Keratinocyte (primary cell): Measurements from ENCODE around the gene ACTN4. TPM values are rescaled to one million over a fixed set of nuclear protein-coding genes. Genes with fewer than 3 reads are reported as not detected.
"Not testable (repeated sequence)": the region's sequence is repeated elsewhere in the genome, so short reads cannot be mapped to it uniquely, and the experiment has no call there.

ENCODE experiments used
- DNase-seq: peaks from one replicate; pipeline ENCODE4 v3.0.0-alpha.2; 2011; ENCODE audit warnings: low read depth, missing footprints, low spot score
- FAIRE-seq: peaks from 2 replicates; lab custom pipeline; 2011; peaks lifted over from hg19 to GRCh38; lab: Jason Lieb, UNC
- H2AFZ ChIP-seq: 2 replicates; pipeline ENCODE4 v1.6.0; 2012; ENCODE audit warnings: low read length, control low read depth, inconsistent platforms; ENCODE audit not compliant: control insufficient read depth
- H3K27ac ChIP-seq: 2 replicates; pipeline ENCODE4 v1.5.1; 2011; ENCODE audit warnings: low read length; ENCODE audit not compliant: control insufficient read depth, insufficient read depth
- H3K27me3 ChIP-seq: 3 replicates; pipeline ENCODE4 v1.6.0; 2011; ENCODE audit warnings: low read length; ENCODE audit not compliant: control insufficient read depth, insufficient read depth; ENCODE audit errors: extremely low read depth
- H3K36me3 ChIP-seq, 2 experiments: 2 replicates in 1 of 2; 3 replicates in 1 of 2; pipeline ENCODE4 v1.5.1; 2011; ENCODE audit warnings: low read length in 2 of 2, mild to moderate bottlenecking in 1 of 2; ENCODE audit not compliant: control insufficient read depth in 2 of 2, insufficient read depth in 2 of 2; ENCODE audit errors: extremely low read depth in 1 of 2
- H3K4me1 ChIP-seq: 3 replicates; pipeline ENCODE4 v1.5.1; 2011; ENCODE audit warnings: low read length; ENCODE audit not compliant: control insufficient read depth, insufficient read depth; ENCODE audit errors: extremely low read depth
- H3K4me2 ChIP-seq: 3 replicates; pipeline ENCODE4 v1.6.0; 2011; ENCODE audit warnings: low read depth, low read length; ENCODE audit not compliant: control insufficient read depth, insufficient read depth; ENCODE audit errors: extremely low read depth
- H3K4me3 ChIP-seq, 3 experiments: fragments of 200-600 bp in 1 of 3; sonication (generic) in 1 of 3; 2 replicates in 2 of 3; 3 replicates in 1 of 3; pipeline ENCODE4 v1.5.1; 2011 to 2016; ENCODE audit warnings: low read length in 3 of 3, mild to moderate bottlenecking in 3 of 3, control low read depth in 2 of 3, inconsistent platforms in 1 of 3, low read depth in 1 of 3, mixed read lengths in 1 of 3, mixed run types in 1 of 3, moderate library complexity in 1 of 3; ENCODE audit not compliant: control insufficient read depth in 2 of 3, insufficient read depth in 2 of 3; ENCODE audit errors: extremely low read depth in 1 of 3
- H3K79me2 ChIP-seq: 2 replicates; pipeline ENCODE4 v1.6.0; 2012; ENCODE audit warnings: low read length; ENCODE audit not compliant: control insufficient read depth, insufficient read depth
- H3K9ac ChIP-seq: 3 replicates; pipeline ENCODE4 v1.6.0; 2011; ENCODE audit warnings: low read length; ENCODE audit not compliant: control insufficient read depth, insufficient read depth; ENCODE audit errors: extremely low read depth
- H3K9me1 ChIP-seq: 3 replicates; pipeline ENCODE4 v1.6.0; 2011; ENCODE audit warnings: low read length; ENCODE audit not compliant: control insufficient read depth, insufficient read depth; ENCODE audit errors: extremely low read depth
- H3K9me3 ChIP-seq: 2 replicates; pipeline ENCODE4 v1.5.1; 2012; ENCODE audit warnings: low read depth, low read length; ENCODE audit not compliant: control insufficient read depth
- H4K20me1 ChIP-seq: 3 replicates; pipeline ENCODE4 v1.6.0; 2011; ENCODE audit warnings: low read length; ENCODE audit not compliant: control insufficient read depth, insufficient read depth; ENCODE audit errors: extremely low read depth
- CTCF ChIP-seq, 3 experiments: IDR thresholded peaks in 1 of 3; conservative IDR thresholded peaks in 1 of 3; optimal IDR thresholded peaks in 1 of 3; 2 replicates in 2 of 3; 3 replicates in 1 of 3; pipeline versions ENCODE3 to v1.5.1; 2011; ENCODE audit warnings: low read length in 3 of 3, mild to moderate bottlenecking in 3 of 3, moderate library complexity in 2 of 3, control low read depth in 1 of 3, inconsistent platforms in 1 of 3; ENCODE audit not compliant: insufficient read depth in 2 of 3; ENCODE audit errors: extremely low read depth in 1 of 3
- EZH2 ChIP-seq: IDR thresholded peaks from one replicate; pipeline ENCODE4 v1.6.1; 2012; ENCODE audit warnings: inconsistent platforms, mild to moderate bottlenecking, low read length, moderate library complexity
- dilution Hi-C: fragments of 300-500 bp; cut with MboI; formaldehyde crosslinking; loops from one replicate; pipeline ENCODE4 v1.7.0; 2020; ENCODE audit warnings: low sequenced_read_pairs; ENCODE audit not compliant: extremely low pct_ligation_motif_present
- polyA plus RNA-seq, 5 experiments: library from polyadenylated mRNA; depleted of rRNA in 3 of 5; stranded (reverse) in 3 of 5; stranded (forward) in 1 of 5; unstranded in 1 of 5; fragments of >200 nt; gene quantifications; 1 replicate in 1 of 5; 2 replicates in 3 of 5; 3 replicates in 1 of 5; pipeline versions ENCODE4 v1.2.1 to v1.2.3, GENCODE V29; 2011 to 2012; ENCODE audit warnings: missing spikeins in 2 of 5, low read depth in 1 of 5, low replicate concordance in 1 of 5

ACTN4 gene
- polyA plus RNA-seq, 1 donor (not counting 4 experiments of a cell fraction or from before 2014, with no cell fraction given) = 463 TPM

GRCh38 chr19:38770949-38771275, 123.5 kb downstream of the ACTN4 start:
- H3K9ac ChIP-seq, H4K20me1 ChIP-seq, H3K4me2 ChIP-seq, DNase-seq, H3K4me3 ChIP-seq, FAIRE-seq, H3K9me3 ChIP-seq, H3K27ac ChIP-seq, H2AFZ ChIP-seq, H3K36me3 ChIP-seq, H3K9me1 ChIP-seq, dilution Hi-C loops, H3K27me3 ChIP-seq, H3K79me2 ChIP-seq: not testable (repeated sequence)
- peaks cover 23% of the 10 kb centered on the region for H3K4me1 ChIP-seq

- H3K9me1 ChIP-seq, H3K9ac ChIP-seq, H3K4me3 ChIP-seq, H3K9me3 ChIP-seq, H4K20me1 ChIP-seq, DNase-seq, H3K36me3 ChIP-seq, H3K27ac ChIP-seq, H3K4me2 ChIP-seq, H3K27me3 ChIP-seq, H2AFZ ChIP-seq, dilution Hi-C loops, H3K79me2 ChIP-seq: not testable (repeated sequence)
- H3K4me1 ChIP-seq = peaks cover 23% of the 10 kb centered on the region
- peak; percentile 95 for FAIRE-seq
These were observed 124.1 kb downstream of the ACTN4 start for GRCh38 chr19:38771569-38771968.

- dilution Hi-C loops = no loop called here
- no peak for FAIRE-seq
- Histone ChIP-seq H2AFZ (no peak within 1 kb of the TSS), H3K9ac (no peak within 1 kb of the TSS), H3K4me1 (peaks cover 23% of the 10 kb centered on the region), H3K27me3 (no peaks in the 10 kb centered on the region), H3K9me1 (no peaks in the 10 kb centered on the region), H3K4me2 (no peak within 1 kb of the TSS), H3K79me2 (no peaks in the 10 kb centered on the region), H3K36me3 (no peaks in the 10 kb centered on the region), H3K4me3 (no peak within 1 kb of the TSS), H3K27ac (no peak within 1 kb of the TSS), H3K9me3 (no peaks in the 10 kb centered on the region), H4K20me1 (no peaks in the 10 kb centered on the region)
- TF ChIP-seq EZH2 = no peak
- no peak for TF ChIP-seq CTCF (optimal IDR thresholded peaks at IDR 0.05 in 1 of 3, IDR thresholded peaks at IDR 0.05 in 1 of 3, conservative IDR thresholded peaks at IDR 0.05 in 1 of 3; ENCODE audit: extremely low read depth in 1 of 3, insufficient read depth in 2 of 3, low read length in 3 of 3)
- DNase-seq = no peak
These were observed 126.2 kb downstream of the ACTN4 start, which contains the start of gene LGALS7 for GRCh38 chr19:38773469-38774177. Gene LGALS7, minus strand, starts transcription at chr19:38773517. Its CDS starts 25 bp downstream, at chr19:38773492.
